WTC11 (cell line): Measurements from ENCODE around the gene TSPAN33. TPM values are rescaled to one million over a fixed set of nuclear protein-coding genes. Genes with fewer than 3 reads are reported as not detected.

ENCODE experiments used
- ATAC-seq: fragments of 200-7000 bp; cut with Tn5 transposase; 2 replicates; pipeline ENCODE4 v1.10.0; 2021; ENCODE audit warnings: mild to moderate bottlenecking, moderate library complexity
- CTCF ChIA-PET: fragments of 300-600 bp; sonication (Branson Sonifier 250); formaldehyde crosslinking; loops from one replicate; lab custom pipeline; 2021; ENCODE audit warnings: antibody characterized with exemption; lab: Charles Lee
- POLR2A ChIA-PET: fragments of 350-600 bp; sonication (Branson Sonifier 250); formaldehyde crosslinking; loops from one replicate; lab custom pipeline; 2021; ENCODE audit warnings: antibody characterized with exemption; lab: Charles Lee
- DNase-seq: peaks from one replicate; pipeline ENCODE4 v3.0.0; 2021; ENCODE audit warnings: low spot score
- H3K27ac Mint-ChIP-seq: 2 replicates; pipeline ENCODE4 v1.8.0; 2021; ENCODE audit warnings: mixed read lengths
- H3K27me3 Mint-ChIP-seq: 2 replicates; pipeline ENCODE4 v1.8.0; 2021; ENCODE audit warnings: low read depth, mild to moderate bottlenecking, moderate library complexity, mixed read lengths
- H3K36me3 Mint-ChIP-seq: 2 replicates; pipeline ENCODE4 v1.8.0; 2021; ENCODE audit warnings: mixed read lengths
- H3K4me1 Mint-ChIP-seq: 2 replicates; pipeline ENCODE4 v1.8.0; 2022; ENCODE audit warnings: mixed read lengths
- H3K4me3 Mint-ChIP-seq: 2 replicates; pipeline ENCODE4 v1.8.0; 2021; ENCODE audit warnings: mild to moderate bottlenecking, moderate library complexity, mixed read lengths
- H3K9me3 Mint-ChIP-seq: 2 replicates; pipeline ENCODE4 v1.8.0; 2021; ENCODE audit warnings: mixed read lengths
- AR ChIP-seq: fragments of 250-450 bp; sonication (Bioruptor Pico); IDR thresholded peaks from 2 replicates; pipeline ENCODE4 v1.9.0; 2021; ENCODE audit warnings: mild to moderate bottlenecking
- CBFB ChIP-seq: sonication (generic); formaldehyde crosslinking; IDR thresholded peaks from 2 replicates; pipeline ENCODE4 v1.8.1; 2022; ENCODE audit warnings: mild to moderate bottlenecking, low read depth, missing genetic modification reagents
- ETV6 ChIP-seq: sonication (generic); formaldehyde crosslinking; IDR thresholded peaks from 2 replicates; pipeline ENCODE4 v1.8.1; 2022; ENCODE audit warnings: mild to moderate bottlenecking, missing genetic modification reagents
- FOXJ3 ChIP-seq: sonication (generic); formaldehyde crosslinking; IDR thresholded peaks from 2 replicates; pipeline ENCODE4 v1.9.0; 2021; ENCODE audit warnings: missing genetic modification reagents, mild to moderate bottlenecking, borderline replicate concordance
- GTF2I ChIP-seq: fragments of 250-450 bp; sonication (Bioruptor Pico); conservative IDR thresholded peaks from 2 replicates; pipeline ENCODE4 v1.4.0; 2021; ENCODE audit warnings: mild to moderate bottlenecking
- JAZF1 ChIP-seq: fragments of 250-450 bp; sonication (Bioruptor Pico); IDR thresholded peaks from 2 replicates; pipeline ENCODE4 v1.9.0; 2021; ENCODE audit warnings: moderate library complexity, mild to moderate bottlenecking, inconsistent platforms
- MLX ChIP-seq: sonication (generic); formaldehyde crosslinking; IDR thresholded peaks from 2 replicates; pipeline ENCODE4 v1.8.1; 2023; ENCODE audit warnings: mild to moderate bottlenecking, missing genetic modification reagents, moderate library complexity
- PRRX2 ChIP-seq: fragments of 250-450 bp; sonication (Bioruptor Pico); IDR thresholded peaks from 2 replicates; pipeline ENCODE4 v1.8.0; 2021; ENCODE audit warnings: mild to moderate bottlenecking
- SMAD3 ChIP-seq: sonication (generic); formaldehyde crosslinking; IDR thresholded peaks from 2 replicates; pipeline ENCODE4 v1.8.0; 2022; ENCODE audit warnings: missing genetic modification reagents, mild to moderate bottlenecking, borderline replicate concordance
- TCF7 ChIP-seq: sonication (generic); formaldehyde crosslinking; IDR thresholded peaks from 2 replicates; pipeline ENCODE4 v1.8.0; 2022; ENCODE audit warnings: mild to moderate bottlenecking, low read depth, missing genetic modification reagents, moderate library complexity
- TEAD1 ChIP-seq: sonication (generic); formaldehyde crosslinking; IDR thresholded peaks from 2 replicates; pipeline ENCODE4 v1.8.0; 2022; ENCODE audit warnings: mild to moderate bottlenecking, missing genetic modification reagents
- USF2 ChIP-seq: sonication (generic); formaldehyde crosslinking; IDR thresholded peaks from 2 replicates; pipeline ENCODE4 v1.8.1; 2023; ENCODE audit warnings: mild to moderate bottlenecking, missing genetic modification reagents, moderate library complexity
- ZNF396 ChIP-seq: fragments of 250-450 bp; sonication (Bioruptor Pico); IDR thresholded peaks from 2 replicates; pipeline ENCODE4 v1.8.0; 2021; ENCODE audit warnings: mild to moderate bottlenecking, moderate library complexity, borderline replicate concordance
- ZNF416 ChIP-seq: fragments of 250-450 bp; sonication (Bioruptor Pico); IDR thresholded peaks from 2 replicates; pipeline ENCODE4 v1.9.0; 2021; ENCODE audit warnings: mild to moderate bottlenecking, inconsistent platforms
- ZNF423 ChIP-seq: fragments of 250-450 bp; sonication (Bioruptor Pico); IDR thresholded peaks from 2 replicates; pipeline ENCODE4 v2.1.2; 2022; ENCODE audit warnings: mild to moderate bottlenecking, moderate library complexity
- total RNA-seq: library from RNA; stranded (reverse); gene quantifications from 3 replicates; pipeline ENCODE4 v1.2.3, GENCODE V29; 2021
- TF ChIP-seq, protein P1 (sequence below): fragments of 250-450 bp; sonication (Bioruptor Pico); IDR thresholded peaks from 2 replicates; pipeline ENCODE4 v1.9.0; 2021; ENCODE audit warnings: mild to moderate bottlenecking
- TF ChIP-seq, protein P2 (sequence below): sonication (generic); formaldehyde crosslinking; IDR thresholded peaks from 2 replicates; pipeline ENCODE4 v1.8.1; 2023; ENCODE audit warnings: mild to moderate bottlenecking, moderate library complexity, missing genetic modification reagents

Gene TSPAN33
- total RNA-seq, 1 experiment from 2014 or later = 30.0 TPM

- Mint-ChIP-seq H3K36me3 (peaks cover 19% of the 10 kb centered on the region), H3K4me3 (no peak overlapping the region), H3K9me3 (peaks cover 3% of the 10 kb centered on the region; the same call in 1 of the 2 replicates), H3K27me3 (no peaks in the 10 kb centered on the region), H3K27ac (no peak overlapping the region), H3K4me1 (no peaks in the 10 kb centered on the region)
- TF ChIP-seq TEAD1 (CRISPR knock-in tag) = no peak
- TF ChIP-seq ZNF396 (CRISPR knock-in tag) = no peak
- no peak for TF ChIP-seq CBFB (CRISPR knock-in tag)
- TF ChIP-seq FOXJ3 (CRISPR knock-in tag) = no peak
- TF ChIP-seq, protein P1, sequence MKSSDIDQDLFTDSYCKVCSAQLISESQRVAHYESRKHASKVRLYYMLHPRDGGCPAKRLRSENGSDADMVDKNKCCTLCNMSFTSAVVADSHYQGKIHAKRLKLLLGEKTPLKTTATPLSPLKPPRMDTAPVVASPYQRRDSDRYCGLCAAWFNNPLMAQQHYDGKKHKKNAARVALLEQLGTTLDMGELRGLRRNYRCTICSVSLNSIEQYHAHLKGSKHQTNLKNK (CRISPR knock-in tag) = no peak
- TF ChIP-seq GTF2I (CRISPR knock-in tag) = no peak
- TF ChIP-seq, protein P2, sequence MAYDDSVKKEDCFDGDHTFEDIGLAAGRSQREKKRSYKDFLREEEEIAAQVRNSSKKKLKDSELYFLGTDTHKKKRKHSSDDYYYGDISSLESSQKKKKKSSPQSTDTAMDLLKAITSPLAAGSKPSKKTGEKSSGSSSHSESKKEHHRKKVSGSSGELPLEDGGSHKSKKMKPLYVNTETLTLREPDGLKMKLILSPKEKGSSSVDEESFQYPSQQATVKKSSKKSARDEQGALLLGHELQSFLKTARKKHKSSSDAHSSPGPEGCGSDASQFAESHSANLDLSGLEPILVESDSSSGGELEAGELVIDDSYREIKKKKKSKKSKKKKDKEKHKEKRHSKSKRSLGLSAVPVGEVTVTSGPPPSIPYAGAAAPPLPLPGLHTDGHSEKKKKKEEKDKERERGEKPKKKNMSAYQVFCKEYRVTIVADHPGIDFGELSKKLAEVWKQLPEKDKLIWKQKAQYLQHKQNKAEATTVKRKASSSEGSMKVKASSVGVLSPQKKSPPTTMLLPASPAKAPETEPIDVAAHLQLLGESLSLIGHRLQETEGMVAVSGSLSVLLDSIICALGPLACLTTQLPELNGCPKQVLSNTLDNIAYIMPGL (CRISPR knock-in tag) = no peak
- TF ChIP-seq AR = no peak
- TF ChIP-seq SMAD3 = no peak
- no peak for DNase-seq
- ChIA-PET CTCF (interaction anchor here (3.8 kb wide), 1 partner anchor 38 kb away, joined by 23 read pairs; no protein-coding TSS in a partner anchor), POLR2A (no interaction called here)
- ATAC-seq = no peak
Measured at GRCh38 chr7:129202058-129202777, 57.7 kb downstream of the TSPAN33 start.

DNA sequence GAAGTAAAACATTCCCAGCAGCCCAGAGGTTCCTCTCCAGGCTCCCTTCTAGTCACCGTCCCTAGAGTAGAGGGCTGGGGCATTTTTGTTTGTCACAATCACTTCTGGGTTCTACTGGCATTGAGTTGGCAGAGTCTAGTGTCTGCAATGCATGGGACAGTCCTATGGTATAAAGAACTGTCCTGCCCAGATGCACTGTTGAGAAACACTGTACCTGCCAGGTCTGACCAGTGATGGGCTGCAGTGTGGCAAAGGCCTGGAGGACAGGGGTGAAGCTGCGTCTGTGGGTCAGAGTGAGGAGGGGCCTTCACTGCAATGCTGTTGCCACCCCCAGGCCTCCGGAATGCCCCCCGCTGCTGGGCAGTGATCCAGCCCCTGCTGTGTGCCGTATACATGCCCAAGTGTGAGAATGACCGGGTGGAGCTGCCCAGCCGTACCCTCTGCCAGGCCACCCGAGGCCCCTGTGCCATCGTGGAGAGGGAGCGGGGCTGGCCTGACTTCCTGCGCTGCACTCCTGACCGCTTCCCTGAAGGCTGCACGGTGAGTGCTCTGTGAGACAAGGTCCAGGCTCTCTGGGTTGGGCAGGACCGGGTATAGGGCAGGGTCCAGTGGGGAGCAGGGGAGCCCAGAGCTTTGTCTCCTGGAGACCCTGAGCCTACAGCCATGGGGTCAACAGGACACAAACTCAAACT is 58.7 kb downstream of the TSPAN33 start:
- DNase-seq = no peak
- CTCF ChIA-PET = interaction anchor here (3.8 kb wide), 1 partner anchor 39 kb away, joined by 23 read pairs; no protein-coding TSS in a partner anchor

More for the DNA sequence above, 58.7 kb downstream of the TSPAN33 start:
- Mint-ChIP-seq H3K4me3 (no peak overlapping the region), H3K27me3 (no peaks in the 10 kb centered on the region), H3K9me3 (peaks cover 3% of the 10 kb centered on the region; the same call in 1 of the 2 replicates), H3K4me1 (no peaks in the 10 kb centered on the region), H3K36me3 (peaks cover 22% of the 10 kb centered on the region), H3K27ac (0 out of 2 replicates have a peak overlapping the region, but pooled peaks have one; percentile 45)
- TF ChIP-seq ZNF416 (CRISPR knock-in tag) = no peak
- TF ChIP-seq USF2 (CRISPR knock-in tag) = no peak
- no peak for TF ChIP-seq ZNF423 (CRISPR knock-in tag)
- TF ChIP-seq PRRX2 (CRISPR knock-in tag) = no peak
- TF ChIP-seq, protein P1 (CRISPR knock-in tag) = no peak
- no peak for TF ChIP-seq JAZF1 (CRISPR knock-in tag)
- no peak for TF ChIP-seq MLX (CRISPR knock-in tag)
- no peak for TF ChIP-seq TCF7 (CRISPR knock-in tag)
- no peak for TF ChIP-seq ETV6 (CRISPR knock-in tag)
- POLR2A ChIA-PET = interaction anchor here (0.5 kb wide), 1 partner anchor 204 kb away, joined by 3 read pairs; no protein-coding TSS in a partner anchor
- ATAC-seq = no peak
